ENCODE results near the gene SKIC2.

- TF ChIP-seq CTCF (IDR thresholded peaks at IDR 0.05): no peak
- TF ChIP-seq POLR2A (IDR thresholded peaks at IDR 0.05): no peak
- TF ChIP-seq POLR2AphosphoS5 (IDR thresholded peaks at IDR 0.05; ENCODE audit: insufficient read depth in 1 of 2, low read depth in 1 of 2): no peak
These were observed 18.9 kb downstream of the SKIC2 start for GRCh38 chr6:31977816-31978431.

Measured in vagina (tissue), 2 donors.